GM18861 (cell line): Measurements from ENCODE around the gene KIAA1217.

Experiments
- ATAC-seq: cut with Tn5 transposase; IDR thresholded peaks from one replicate; pipeline ENCODE4 v1.9.1; 2021; ENCODE audit not compliant: unreplicated experiment

Gene KIAA1217

GRCh38 chr10:24279166-24279565 is 70.2 kb downstream of the KIAA1217 start:
- no peak for ATAC-seq

DNA sequence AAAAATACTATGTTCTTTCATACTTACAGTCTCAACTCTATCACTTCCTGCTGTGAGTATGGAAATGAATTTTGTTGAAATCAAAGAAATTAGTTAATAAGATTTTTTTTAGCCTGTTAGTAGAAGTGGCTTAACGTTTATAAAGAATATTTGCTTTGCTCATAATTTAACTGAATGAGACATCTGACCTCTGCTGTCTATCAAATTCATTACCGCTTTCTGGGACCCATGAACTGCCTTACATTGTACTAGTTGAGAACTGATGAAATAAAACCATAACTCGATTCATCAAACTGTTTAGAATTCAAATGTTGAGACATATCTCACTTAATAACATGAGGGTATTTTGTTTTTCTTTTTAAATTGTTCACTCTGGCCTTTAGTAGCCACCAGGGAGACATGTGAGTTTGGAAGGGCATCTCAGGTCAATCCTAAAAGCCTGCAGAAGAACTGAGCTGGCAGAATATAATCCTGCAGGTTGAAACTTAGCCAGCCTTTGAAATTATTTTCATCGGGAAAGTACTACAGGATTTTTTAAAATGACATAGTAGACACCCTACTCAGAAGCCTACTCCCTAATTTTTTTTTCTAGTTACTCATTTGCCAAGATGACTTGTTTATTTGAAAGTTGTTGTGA is 78.7 kb downstream of the KIAA1217 start:
- no peak for ATAC-seq

GRCh38 chr10:24288581-24288980 is 79.6 kb downstream of the KIAA1217 start:
- ATAC-seq, result no peak

- no peak for ATAC-seq
These were observed 80.3 kb downstream of the KIAA1217 start for GRCh38 chr10:24289235-24289634.

DNA sequence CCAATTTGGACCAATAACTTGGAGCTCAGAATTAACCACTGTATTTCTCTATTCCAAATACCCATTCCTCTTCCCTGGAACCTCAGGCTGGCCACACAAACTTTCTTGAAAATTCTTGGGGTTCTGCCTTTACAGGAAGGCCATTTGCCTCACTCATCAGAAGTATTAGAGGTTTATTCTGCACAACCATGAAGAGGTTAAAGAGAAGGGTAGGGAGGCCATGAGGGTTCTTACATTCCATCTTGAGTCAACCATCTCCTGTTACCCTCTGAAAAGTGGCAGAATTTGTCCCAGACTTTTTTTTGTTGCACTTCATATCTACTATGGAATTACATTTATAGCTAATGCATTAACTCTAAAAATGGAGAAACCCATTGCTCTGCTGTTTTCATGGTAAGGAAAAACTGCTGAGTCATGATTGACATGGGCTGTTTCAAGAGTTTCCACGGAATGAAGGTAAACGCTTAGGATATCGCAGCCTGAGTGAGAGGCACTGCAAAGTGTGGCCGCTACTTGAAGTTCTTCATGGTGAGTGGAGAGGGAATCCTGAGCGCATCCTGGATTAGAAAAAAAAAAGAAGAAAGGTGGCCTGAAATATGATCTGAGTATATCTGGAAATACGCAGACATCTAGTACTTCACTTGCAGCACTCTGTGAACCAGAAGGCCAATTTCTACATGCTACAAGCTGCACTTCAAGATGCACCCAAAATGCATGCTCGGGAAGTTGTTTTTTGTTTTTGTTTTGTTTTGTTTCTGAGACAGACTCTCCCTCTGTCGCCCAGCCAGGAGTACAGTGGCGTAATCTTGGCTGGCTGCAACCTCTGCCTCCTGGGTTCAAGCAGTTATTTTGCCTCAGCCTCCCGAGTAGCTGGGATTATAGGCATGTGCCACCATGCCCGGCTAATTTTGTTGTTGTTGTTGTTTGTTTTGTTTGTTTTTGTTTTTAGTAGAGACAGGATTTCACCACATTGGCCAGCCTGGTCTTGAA is 83.7 kb downstream of the KIAA1217 start:
- no peak for ATAC-seq

- no peak for ATAC-seq
These were observed 90.8 kb downstream of the KIAA1217 start for GRCh38 chr10:24299578-24300260.

DNA sequence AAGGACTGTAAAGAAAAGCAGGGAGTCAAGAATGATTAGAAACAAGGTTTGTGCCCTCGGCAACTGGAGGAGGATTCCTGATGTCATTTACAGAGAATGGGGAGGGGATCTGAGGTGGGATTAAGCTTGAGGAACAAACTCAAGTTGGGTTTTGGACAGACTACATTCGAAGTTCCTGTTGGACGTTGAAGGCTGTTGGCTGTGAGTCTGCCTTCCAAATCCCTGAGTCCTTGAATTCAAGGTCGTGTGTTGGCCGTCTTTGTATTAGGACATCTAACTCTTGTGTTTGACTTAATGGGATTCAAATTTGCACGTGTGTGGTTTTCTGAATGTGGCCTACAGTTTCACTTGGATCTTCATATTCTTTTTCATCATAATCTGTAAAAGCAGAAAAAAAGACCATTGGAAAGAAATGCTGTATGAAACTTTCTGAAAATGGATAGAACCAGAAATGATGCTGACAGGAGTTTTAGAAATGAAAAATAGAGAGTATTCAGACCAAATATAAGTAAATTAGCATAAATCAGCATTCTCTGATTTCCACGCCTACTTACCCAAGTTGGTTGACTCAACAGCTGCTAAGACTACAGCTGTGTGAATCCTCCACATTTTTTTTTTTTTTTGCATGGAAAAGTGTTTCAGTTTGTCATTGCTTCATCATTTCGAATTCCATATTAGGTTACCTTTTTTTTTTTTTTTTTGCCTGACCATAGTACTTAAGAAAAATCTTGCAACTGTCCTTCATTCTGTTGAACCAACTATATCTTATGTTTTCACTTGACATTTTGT is 94.8 kb downstream of the KIAA1217 start:
- no peak for ATAC-seq

- ATAC-seq, result no peak
These were observed 96.9 kb downstream of the KIAA1217 start for GRCh38 chr10:24305551-24306506.

- ATAC-seq, result no peak
These were observed 97.6 kb downstream of the KIAA1217 start for GRCh38 chr10:24306507-24306875.

- no peak for ATAC-seq
These were observed 98.2 kb downstream of the KIAA1217 start for GRCh38 chr10:24307116-24307515.

- ATAC-seq, result no peak
These were observed 99.0 kb downstream of the KIAA1217 start for GRCh38 chr10:24307696-24308485.

GRCh38 chr10:24310104-24310503 is 101.2 kb downstream of the KIAA1217 start:
- ATAC-seq, result no peak

DNA sequence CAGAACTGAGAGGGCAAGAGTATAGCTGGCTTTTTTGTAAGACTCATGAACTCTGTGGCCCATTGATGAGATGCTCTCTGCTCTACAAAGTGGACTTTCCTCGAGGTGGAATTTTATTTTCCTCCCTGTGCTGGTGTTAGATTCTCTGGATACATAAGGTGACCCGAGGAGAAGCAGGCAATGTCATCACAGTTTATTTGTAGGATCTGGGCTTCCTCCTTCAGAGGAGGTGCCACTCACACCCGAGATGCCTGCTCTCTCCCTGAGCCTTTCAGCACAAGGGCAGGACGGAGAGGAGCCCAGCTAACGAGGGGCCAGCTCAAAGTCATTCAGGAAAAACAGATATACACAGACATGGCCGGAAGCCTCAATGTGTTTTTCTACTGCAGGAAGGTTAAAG is 103.0 kb downstream of the KIAA1217 start:
- ATAC-seq, result no peak

GRCh38 chr10:24313283-24313682 is 104.3 kb downstream of the KIAA1217 start:
- ATAC-seq, result no peak

GRCh38 chr10:24315211-24315610 is 106.3 kb downstream of the KIAA1217 start:
- no peak for ATAC-seq

GRCh38 chr10:24318517-24318916 is 109.6 kb downstream of the KIAA1217 start:
- no peak for ATAC-seq

DNA sequence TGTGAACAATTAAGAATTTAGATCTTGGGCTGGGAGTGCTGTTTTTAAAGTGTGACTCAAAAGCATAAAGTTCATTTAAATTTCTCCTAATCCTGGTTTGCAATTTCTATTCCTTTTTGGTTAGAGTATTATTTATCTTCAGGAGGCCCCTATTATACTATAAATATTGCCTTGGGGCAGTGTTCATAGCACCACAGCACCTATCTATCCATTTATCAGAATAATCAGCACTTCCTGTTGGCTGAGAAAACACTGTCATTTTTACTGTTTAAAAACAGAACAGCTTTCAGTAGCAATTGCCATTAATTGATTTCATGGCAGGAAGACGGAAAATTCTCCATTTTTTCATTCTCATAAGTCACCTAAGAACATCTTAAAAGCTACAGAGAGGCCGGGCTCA is 111.4 kb downstream of the KIAA1217 start:
- no peak for ATAC-seq

GRCh38 chr10:24324651-24325050 is 115.7 kb downstream of the KIAA1217 start:
- no peak for ATAC-seq

GRCh38 chr10:24331457-24331856 is 122.5 kb downstream of the KIAA1217 start:
- no peak for ATAC-seq
